SH-SY5Y (cell line): Measurements from ENCODE around the gene SUSD1.

Experiments used
- GATA2 ChIP-seq: IDR thresholded peaks from 2 replicates; pipeline ENCODE4 v1.6.1; 2011; ENCODE audit warnings: mild to moderate bottlenecking, low read depth, low read length
- GATA3 ChIP-seq: IDR thresholded peaks from 2 replicates; pipeline ENCODE4 v1.6.1; 2011; ENCODE audit warnings: low read depth, mild to moderate bottlenecking, low read length, moderate library complexity

DNA sequence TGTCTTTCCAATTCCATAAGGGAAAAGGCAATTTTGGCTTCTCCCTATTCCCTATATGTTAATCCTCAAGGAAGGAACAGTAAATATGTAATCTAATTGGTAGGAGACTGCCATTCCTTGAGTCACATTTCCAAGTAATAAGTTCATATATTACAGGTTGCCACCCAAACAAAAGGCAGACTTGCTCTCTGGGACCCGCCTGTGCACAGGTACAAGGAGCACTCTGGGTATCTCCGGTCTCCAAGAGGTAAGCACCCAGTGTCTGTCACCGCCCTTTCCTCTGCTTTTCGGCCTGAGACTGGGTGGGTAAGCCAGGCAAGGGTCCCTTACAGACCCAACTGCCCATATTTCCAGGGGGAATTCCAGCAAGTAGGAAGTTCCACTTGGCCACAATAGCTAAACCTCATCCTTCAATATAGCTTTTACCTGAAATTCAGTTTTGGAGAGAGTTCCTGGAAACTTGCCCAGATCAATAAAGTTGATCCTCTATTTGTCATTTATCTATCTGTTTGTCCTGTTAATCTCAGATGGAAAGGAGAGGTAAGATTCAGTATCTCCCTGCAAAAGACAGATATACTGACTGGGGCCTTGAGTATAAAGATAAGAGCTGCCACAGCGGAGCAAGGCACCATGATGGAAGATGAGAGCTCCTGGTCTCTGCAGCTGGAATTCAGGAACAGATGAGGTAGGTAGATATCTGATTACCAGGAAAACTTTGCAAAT lies 81.8 kb downstream of the SUSD1 start:
- TF ChIP-seq GATA2, result no peak
- TF ChIP-seq GATA3, result no peak
